HG03354 (cell line): ENCODE results near the gene ATXN1.

Source experiments
- ATAC-seq: cut with Tn5 transposase; IDR thresholded peaks from one replicate; pipeline ENCODE4 v1.9.1; 2021; ENCODE audit warnings: mild to moderate bottlenecking; ENCODE audit not compliant: unreplicated experiment, poor library complexity, severe bottlenecking

Gene ATXN1

DNA sequence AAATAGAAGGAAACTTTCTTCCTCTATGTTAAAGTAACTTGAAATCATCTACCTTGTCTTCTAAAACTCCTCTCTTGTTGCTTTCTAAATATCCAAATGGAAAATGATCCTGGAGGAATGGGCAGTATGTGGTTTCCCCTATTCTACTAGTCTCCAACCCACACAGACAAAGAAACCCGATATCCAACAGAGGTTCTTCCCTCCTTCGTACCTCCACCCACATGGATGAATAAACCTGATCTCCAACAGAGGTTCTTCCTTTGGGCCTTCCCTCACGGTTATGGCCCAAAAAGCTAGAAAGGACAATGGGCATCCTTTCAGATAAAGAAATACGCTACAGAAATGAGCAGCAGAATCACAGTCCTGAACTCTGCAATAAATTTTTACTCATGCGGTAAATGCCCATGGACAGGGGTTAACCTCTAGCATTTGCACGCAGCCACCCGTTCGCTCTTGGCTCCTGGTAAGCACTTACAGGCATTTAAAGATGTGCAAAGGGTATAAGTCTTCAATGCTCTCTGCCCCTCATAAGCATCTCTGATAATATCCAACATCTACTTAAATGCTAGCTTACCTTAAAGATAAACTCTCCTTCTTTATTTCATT is 392.0 kb downstream of the ATXN1 start:
- no peak for ATAC-seq

DNA sequence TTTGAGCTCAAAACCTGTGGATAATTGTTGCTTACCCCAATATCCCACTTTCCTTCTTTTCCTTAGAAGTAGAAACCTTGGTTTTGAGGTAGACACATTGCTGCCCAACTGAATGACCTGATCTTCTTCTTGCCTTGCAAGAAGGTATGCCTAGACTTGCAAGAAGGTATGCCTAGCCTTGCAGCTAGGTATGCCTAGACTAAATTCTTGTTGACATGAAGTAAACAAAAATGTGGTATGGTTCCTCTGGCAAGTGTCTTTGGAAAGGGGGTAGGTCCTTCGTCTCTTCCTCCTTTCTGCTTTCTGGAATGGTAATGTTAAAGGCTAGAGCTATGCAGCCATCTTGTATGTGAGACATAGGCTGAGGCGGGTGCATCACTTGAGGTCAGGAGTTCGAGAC is 393.7 kb downstream of the ATXN1 start:
- ATAC-seq = no peak

DNA sequence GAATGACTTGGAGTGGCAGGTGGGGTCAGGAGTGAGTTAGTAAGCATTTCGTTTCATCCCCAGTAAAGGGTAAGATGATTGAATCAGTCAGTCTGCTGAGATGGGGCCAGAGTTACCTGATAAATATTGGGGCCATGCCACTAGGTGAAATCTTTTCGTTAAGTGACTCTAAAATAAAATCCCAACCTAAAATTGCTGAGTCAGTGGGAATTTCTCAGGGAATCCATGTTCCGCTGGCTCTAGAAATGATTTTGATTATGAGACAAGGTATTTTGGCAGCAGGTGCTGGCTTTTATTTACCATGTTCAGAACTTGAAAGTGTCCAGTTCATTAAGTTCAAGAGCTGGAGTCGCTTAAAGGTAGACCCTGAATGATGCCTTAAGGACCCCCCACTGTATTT is 397.5 kb downstream of the ATXN1 start:
- no peak for ATAC-seq

DNA sequence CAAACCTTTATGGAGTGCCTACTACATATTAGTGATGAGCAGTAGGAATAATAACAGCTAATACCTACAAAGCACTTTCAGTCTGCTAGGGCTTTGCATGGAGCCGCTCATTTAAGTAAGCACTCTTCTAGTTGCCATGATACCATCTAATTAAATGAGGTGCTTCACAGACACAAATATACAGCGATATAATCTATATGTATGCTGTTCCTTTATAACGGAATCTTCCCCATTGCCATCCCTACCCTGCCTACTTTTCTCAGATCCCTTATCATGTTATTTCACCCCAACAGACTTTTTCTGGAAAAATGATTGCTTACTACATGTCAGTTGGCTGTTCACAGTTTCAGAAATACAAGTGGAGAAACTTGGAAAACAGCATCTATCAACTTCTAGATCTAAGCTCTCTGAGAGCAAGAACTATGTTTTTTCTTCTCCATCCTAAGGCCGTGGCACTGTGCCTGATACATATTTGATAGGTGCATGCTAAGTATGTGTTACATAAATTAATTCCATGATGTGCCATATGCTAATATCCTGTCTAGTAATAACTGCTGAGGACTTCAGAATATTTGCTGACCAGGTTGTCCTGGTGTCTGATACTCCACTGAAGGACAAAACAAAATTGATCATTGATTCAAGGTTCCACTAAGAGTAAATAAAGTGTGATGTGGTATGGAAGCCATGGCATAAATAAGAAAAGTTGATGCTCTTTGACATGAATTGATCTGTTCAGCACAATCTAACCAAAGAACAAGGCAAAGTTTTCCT is 398.3 kb downstream of the ATXN1 start:
- no peak for ATAC-seq

DNA sequence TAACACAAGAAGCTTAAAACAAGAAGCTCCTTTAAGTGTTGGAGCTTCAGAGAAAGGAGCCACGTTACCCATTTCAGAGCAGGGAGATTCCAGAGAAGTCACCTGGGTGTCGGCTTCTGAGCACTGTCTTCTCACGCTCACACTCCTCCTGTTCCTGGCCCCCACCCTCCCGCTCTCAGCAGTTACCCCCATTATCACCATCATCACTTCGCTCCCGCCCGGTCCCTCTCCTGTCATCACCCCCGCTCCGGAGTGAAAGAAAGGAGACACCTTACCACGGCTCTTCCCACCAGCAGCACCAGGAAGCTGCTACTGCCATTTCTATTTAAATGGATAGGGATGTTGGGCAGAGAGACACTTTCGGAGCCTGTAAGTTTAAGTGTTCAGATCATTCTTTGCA is 399.0 kb downstream of the ATXN1 start:
- ATAC-seq = no peak

DNA sequence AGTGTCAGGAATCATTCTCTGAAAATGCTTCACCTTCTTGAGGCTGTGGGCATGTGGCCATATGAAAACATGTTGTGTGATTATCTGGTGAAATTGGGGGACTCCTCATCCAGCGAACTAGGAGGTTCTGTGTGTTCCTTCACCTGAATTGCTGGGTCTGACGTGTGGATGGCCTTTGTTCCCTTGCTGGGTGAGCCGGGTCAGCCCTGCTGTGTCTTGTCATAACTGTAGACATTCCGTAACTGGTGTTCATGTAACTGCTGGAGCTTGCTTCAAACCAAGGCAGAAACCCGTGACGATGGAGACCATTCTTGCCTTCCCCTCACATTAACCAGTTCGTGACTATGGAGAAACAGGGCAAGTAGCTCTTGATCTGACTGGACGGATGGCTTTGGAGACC is 399.4 kb downstream of the ATXN1 start:
- no peak for ATAC-seq

DNA sequence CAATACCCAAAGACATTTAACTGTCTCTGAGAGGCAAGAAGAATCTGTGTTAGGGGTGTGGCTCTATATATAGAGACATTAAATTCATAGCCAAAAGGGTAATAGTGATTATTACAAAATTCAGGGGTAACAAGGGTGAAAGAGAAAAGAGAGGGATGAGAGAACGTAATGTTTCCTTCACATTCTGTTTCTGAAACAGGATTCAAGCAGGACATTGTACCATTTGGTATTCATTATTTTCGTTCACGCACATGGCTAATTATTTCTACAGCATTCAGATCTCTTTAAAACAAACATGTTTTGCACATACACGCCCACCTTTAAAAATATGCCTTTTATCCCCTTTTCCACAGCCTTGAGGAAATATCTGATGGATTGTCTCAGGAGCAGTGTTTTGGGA is 400.1 kb downstream of the ATXN1 start:
- ATAC-seq = no peak

DNA sequence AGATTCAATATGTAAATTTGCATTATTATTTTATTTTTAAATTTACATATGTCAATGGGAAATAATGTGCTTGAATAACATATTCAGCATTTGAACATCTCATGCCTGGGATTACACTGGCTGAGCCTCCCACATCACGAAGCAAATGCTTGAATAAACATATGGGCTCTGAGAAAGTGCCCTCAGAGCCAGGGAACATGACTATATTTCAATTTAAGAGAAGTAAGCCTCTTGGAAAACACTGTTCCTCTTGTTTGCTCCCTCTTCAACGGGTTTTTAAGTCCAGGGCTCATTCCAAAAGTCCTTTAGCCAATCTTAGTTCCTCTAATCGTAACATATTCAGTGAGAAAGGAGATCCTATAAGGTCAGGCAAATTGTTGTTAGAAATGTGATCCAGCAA is 400.9 kb downstream of the ATXN1 start:
- no peak for ATAC-seq

DNA sequence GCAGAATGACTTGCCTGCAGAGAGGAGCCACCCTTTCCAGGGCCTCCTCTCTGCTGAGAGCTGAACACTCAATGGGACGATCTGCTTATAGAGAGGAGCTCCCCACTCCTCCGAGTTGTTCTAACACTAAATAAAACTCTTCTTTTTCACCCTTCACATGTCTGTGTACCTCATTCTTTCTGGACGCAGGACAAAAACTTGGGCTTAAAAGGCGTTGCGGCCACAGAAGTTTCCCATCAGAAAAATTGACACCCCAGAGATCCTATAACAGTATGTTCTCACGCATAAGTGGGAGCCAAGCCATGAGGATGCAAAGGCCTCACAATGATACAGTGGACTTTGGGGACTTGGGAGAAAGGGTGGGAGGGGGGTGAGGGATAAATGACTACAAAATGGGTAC is 401.7 kb downstream of the ATXN1 start:
- ATAC-seq = no peak

DNA sequence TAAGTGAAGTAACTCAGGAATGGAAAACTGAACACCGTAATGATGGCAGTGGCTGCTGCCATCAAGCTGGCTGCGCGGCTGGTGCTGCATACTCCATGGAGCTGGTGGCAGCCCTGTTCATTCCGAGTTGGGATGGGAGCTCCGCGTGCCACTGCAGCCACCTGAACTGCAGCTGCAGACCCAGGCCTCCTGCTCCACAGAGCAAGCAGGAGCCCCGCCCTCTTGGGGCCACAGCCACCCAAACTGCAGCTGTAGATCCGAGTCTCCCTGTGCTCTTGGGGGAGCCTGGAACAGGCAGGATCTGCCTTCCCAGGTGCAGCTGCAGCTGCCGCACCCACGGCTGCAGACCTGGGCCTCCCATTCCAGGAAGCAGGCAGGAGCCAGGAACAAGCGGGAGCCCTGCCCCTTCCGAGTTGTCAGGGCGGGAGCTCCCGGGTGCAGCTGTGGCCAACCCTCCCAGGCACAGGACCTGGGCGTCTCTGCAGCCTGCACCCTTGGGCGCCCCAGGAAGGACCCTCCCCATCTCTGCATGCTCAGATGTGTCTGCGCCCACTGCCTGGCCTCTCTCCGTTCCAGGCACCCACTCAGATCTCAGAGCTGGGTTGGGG is 402.6 kb downstream of the ATXN1 start:
- ATAC-seq = no peak

DNA sequence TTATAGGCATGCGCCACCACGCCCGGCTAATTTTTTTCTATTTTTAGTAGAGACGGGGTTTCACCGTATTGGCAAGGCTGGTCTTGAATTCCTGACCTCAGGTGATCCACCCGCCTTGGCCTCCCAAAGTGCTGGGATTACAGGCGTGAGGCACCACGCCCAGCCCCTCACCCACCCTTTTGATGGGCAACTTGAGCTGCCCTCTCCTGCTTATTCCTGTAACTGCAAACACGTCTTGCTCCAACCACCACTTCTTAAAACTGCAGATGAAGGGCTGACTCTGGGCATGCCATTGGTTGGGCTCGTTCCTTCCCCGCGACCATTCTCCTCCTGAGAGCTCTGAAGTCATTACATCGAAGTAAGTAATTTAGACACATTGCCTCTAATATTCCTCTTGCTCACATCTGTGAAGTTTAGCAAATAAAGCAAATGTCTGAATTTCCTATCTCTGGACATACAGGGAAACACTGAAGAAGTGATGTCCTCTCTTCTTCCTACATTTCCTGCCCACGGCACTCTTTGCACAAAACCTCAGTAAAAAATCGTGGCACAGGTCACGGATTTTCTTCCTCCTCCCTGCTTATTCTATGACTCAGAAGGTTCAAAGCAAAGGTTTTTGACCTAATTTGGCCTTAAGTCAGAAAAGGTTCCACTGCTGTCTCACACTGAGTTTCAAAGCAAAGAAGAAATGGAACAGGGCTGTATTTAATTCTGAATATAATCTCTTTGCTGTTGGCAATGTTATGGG is 405.4 kb downstream of the ATXN1 start:
- no peak for ATAC-seq

DNA sequence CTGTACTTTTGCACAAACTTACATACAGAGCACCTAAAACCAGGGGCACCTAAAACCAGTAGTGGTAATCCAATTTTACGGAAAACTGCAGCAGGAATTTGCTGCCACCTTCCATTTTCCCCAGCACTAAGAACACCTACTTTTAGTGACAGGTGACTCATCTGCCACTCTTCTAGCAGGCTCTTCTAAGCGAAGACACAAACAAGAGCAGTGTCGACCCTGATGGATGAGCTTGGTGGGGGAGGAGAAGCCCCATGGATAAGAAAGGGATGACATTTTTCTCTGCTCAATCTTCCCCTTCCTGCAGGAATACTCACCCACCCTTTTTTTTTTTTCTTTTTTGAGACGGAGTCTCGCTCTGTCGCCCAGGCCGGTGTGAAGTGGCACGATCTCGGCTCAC is 406.0 kb downstream of the ATXN1 start:
- no peak for ATAC-seq

DNA sequence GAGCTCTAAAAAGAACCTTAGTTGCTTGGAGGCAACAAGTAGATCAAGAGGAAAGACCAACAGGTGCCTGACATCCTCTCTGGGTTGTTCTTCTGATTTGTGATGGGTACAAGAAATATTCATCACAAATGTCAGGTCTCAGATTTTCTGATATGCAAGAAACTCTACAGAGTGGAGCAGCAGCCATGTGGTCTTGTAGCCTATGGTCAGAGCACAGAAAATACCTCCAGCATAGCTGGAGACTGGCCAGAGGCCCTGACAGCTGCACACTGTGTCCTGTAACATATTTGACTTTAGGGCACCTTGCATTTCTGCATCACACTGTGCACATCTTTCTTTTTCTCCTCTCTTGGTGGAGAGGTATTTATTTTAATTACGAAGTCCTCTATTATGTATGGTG is 406.6 kb downstream of the ATXN1 start:
- ATAC-seq = no peak

DNA sequence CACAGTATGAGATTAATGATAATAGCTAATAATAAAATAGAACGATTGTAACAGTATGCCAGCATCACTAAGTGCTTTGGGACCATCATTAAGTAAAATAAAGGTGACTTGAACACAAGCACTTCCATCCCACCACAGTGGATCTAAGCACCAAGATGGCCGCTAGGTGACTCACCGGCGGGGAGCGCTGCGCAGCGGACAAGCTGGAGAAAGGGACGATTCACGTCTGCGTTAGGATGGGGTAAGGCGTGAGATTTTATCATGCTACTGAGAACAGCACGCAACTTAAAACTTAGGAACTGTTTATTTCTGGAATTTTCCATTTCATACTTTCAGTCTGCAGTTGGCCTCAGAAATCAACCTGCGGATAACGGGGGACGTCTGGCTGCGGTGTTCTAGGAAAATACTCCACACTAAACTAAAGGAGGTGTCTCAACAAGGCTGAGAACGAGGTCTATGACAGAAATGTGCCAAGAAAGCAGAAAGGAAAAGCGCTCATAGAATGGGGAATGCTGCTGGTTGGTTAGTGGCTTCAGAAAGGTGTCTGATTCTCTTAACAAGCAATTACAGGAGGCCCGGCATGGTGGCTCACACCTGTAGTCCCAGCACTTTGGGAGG is 408.3 kb downstream of the ATXN1 start:
- no peak for ATAC-seq

DNA sequence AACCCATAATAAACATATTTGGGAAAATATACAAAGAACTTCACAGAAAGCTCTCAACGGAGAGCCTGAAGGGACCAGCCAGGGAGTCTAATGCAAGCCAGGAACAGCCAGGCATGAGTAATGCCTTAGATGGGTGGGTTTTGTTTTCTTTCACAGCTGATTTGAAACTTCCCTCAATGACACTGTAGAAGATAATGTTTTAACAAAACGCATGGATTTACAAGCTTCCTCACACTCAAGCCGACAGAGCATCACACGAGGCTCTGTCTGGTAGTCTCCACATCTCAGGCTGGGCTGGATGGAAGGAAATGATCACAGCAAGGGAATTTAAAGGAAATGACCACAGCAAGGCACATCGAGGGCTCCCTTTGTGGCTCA is 409.0 kb downstream of the ATXN1 start:
- ATAC-seq = no peak

DNA sequence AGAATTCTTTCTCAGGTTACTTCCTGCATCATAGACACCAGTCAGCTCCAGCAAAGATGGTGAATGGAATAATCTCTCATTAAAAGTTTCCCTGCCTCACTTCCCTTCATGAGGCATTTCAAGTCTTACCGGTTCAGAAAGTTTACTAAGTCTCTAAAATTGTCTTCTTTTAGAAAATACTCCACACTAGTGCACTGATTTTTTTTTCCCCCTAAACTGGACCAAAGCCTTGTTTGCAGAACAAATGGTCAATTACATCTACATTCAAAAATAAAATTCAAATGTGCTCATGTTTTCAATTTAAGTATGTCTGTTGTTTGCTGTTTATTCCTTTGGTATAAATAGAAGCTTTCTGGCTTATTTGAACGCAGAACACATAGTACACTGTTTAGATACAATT is 411.7 kb downstream of the ATXN1 start:
- ATAC-seq = no peak

DNA sequence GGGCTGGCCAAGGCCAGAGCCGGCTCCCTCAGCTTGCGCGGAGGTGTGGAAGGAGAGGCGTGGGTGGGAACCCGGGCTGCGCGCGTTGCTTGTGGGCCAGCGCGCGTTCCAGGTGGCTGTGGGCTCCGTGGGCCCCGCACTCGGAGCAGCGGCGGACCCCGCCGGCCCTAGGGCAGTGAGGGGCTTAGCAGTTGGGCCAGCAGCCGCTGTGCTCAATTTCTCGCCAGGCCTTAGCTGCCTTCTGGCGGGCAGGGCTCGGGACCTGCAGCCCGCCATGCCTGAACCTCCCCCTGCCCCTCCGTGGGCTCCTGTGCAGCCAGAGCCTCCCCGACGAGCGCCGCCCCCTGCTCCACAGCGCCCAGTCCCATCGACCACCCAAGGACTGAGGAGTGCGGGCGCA is 414.4 kb downstream of the ATXN1 start:
- no peak for ATAC-seq

DNA sequence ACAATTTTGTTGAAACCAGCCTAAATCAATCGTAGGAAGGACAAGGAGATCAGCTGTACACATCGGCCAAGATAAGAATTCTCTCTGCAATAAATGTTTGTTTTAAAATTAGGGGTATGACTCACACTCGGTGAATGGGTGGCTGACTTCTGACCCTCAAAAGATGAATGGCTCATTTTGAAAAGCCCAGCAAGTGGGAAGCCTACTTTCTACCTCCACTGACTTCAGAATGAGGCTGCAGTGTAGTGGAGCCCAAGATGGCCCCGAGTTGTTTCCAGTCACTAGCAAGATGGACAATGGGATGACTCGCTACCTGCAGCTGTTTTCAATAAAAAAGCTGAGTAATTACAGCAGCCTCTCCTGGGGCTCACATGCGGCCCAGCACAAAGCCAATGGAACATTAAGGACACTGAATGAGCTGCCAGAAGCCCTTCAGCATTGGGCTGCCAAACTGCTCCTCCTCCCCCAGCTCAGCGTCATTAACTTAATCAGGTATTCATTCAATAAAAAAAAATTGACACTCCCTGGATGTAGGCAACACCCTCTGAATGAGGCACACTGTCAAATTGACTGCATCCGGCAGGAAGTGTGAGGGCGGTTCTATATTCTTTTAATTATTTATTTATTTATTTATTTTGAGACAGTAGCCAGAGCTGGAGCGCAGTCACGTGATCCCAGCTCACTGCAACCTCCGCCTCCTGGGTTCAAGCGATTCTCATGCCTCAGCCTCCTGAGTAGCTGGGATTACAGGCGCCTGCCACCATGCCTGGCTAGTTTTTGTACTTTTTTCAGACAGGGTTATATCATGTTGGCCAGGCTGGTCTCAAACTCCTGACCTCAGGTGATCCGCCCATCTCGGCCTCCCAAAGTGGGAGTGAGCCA is 415.6 kb downstream of the ATXN1 start:
- ATAC-seq = no peak

DNA sequence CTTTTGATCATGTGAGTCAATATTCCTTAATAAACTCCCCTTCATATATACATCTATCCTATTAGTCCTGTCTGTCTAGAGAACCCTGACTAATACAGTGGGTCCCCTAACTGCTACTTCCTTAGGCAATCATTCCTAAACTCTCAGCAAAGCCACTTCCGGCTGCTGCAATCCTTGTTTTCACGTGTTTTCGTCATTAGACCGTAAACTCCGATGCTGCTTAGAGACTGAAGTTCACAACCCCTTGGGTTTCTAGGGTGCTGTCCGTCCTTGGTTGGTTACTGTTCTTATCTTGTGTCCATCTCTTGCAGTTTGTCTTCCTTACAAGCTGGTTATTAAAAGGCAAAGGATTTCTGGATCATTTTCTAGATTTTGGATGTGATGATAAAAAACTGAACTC is 416.5 kb downstream of the ATXN1 start:
- ATAC-seq = no peak
